IMR-90 (cell line): ENCODE data around the gene DNTT. TPM values are rescaled to one million over a fixed set of nuclear protein-coding genes. Genes with fewer than 3 reads are reported as not detected.
A peak's percentile ranks its signal among the peaks of the same experiment; 100 is the strongest.

Source experiments
- ATAC-seq: fragments of 200-7000 bp; cut with Tn5 transposase; 2 replicates; pipeline ENCODE4 v1.9.1; 2020; ENCODE audit warnings: low read depth, mild to moderate bottlenecking, moderate library complexity
- BruUV-seq: library from RNA; stranded (reverse); fragments of 400-500 nt; replicated peaks from 2 replicates; lab custom pipeline; 2021; lab: Mats Ljungman, UMichigan
- CTCF ChIA-PET: fragments of 300-600 bp; formaldehyde crosslinking; extraction: SDS; loops from one replicate; lab custom pipeline; 2021; ENCODE audit warnings: antibody characterized with exemption; lab: Yijun Ruan, JAX
- POLR2A ChIA-PET: fragments of 300-600 bp; sonication (Branson Sonifier 250); formaldehyde crosslinking; loops from one replicate; lab custom pipeline; 2022; ENCODE audit warnings: antibody characterized with exemption; ENCODE audit not compliant: unreplicated experiment; lab: Charles Lee
- DNase-seq: peaks from one replicate; pipeline ENCODE4 v3.0.0; 2013
- H2AFZ ChIP-seq: replicated peaks from 2 replicates; pipeline ENCODE3; 2013; ENCODE audit warnings: low read length, mild to moderate bottlenecking; ENCODE audit not compliant: poor library complexity
- H2AK5ac ChIP-seq: 2 replicates; pipeline ENCODE4 v1.6.1; 2013; ENCODE audit warnings: low read depth, low read length, inconsistent platforms
- H2AK9ac ChIP-seq: replicated peaks from 2 replicates; pipeline ENCODE3; 2013; ENCODE audit warnings: mild to moderate bottlenecking, low read depth, low read length, moderate library complexity; ENCODE audit not compliant: poor library complexity
- H2BK120ac ChIP-seq: 2 replicates; pipeline ENCODE4 v1.6.1; 2013; ENCODE audit warnings: low read depth, low read length, inconsistent platforms
- H2BK15ac ChIP-seq: 3 replicates; pipeline ENCODE4 v1.6.1; 2013; ENCODE audit warnings: low read depth, low read length, inconsistent platforms
- H2BK20ac ChIP-seq: 2 replicates; pipeline ENCODE4 v1.6.1; 2013; ENCODE audit warnings: low read depth, mild to moderate bottlenecking, inconsistent platforms, low read length, moderate library complexity
- H2BK5ac ChIP-seq: 2 replicates; pipeline ENCODE4 v1.6.1; 2013; ENCODE audit warnings: mild to moderate bottlenecking, low read depth, low read length, inconsistent platforms; ENCODE audit not compliant: poor library complexity, severe bottlenecking
- H3K14ac ChIP-seq: replicated peaks from 2 replicates; pipeline ENCODE4 v1.6.1; 2013; ENCODE audit warnings: low read depth, low read length, inconsistent platforms
- H3K18ac ChIP-seq: 2 replicates; pipeline ENCODE4 v1.6.1; 2013; ENCODE audit warnings: low read depth, low read length, control low read depth
- H3K23ac ChIP-seq: 2 replicates; pipeline ENCODE4 v1.6.1; 2013; ENCODE audit warnings: low read depth, low read length, inconsistent platforms
- H3K27ac ChIP-seq: 2 replicates; pipeline ENCODE4 v1.5.1; 2013; ENCODE audit warnings: mild to moderate bottlenecking, control low read depth, low read length; ENCODE audit not compliant: insufficient read depth
- H3K27me3 ChIP-seq: 2 replicates; pipeline ENCODE4 v1.6.1; 2013; ENCODE audit warnings: low read length; ENCODE audit not compliant: control insufficient read depth, insufficient read depth
- H3K36me3 ChIP-seq: 2 replicates; pipeline ENCODE4 v1.6.1; 2013; ENCODE audit warnings: low read length, mixed read lengths; ENCODE audit not compliant: control insufficient read depth, insufficient read depth
- H3K4ac ChIP-seq: 2 replicates; pipeline ENCODE4 v1.6.1; 2013; ENCODE audit warnings: low read depth, low read length, inconsistent platforms
- H3K4me1 ChIP-seq: 2 replicates; pipeline ENCODE4 v1.6.1; 2013; ENCODE audit warnings: low read length, mixed read lengths; ENCODE audit not compliant: control insufficient read depth, insufficient read depth
- H3K4me2 ChIP-seq: 2 replicates; pipeline ENCODE4 v1.6.1; 2013; ENCODE audit warnings: low read depth, mild to moderate bottlenecking, control low read depth, low read length, moderate library complexity
- H3K4me3 ChIP-seq: 2 replicates; pipeline ENCODE4 v1.5.1; 2013; ENCODE audit warnings: low read depth, mild to moderate bottlenecking, control low read depth, low read length, moderate library complexity; ENCODE audit not compliant: insufficient read depth
- H3K56ac ChIP-seq: 2 replicates; pipeline ENCODE4 v1.6.1; 2013; ENCODE audit warnings: low read length, inconsistent platforms; ENCODE audit not compliant: insufficient read depth; ENCODE audit errors: extremely low read depth
- H3K79me1 ChIP-seq, 2 experiments: 2 replicates each; pipeline ENCODE4 v1.6.1; 2013; ENCODE audit warnings: low read length in 2 of 2, inconsistent platforms in 1 of 2, low read depth in 1 of 2
- H3K9ac ChIP-seq: 2 replicates; pipeline ENCODE4 v1.6.1; 2013; ENCODE audit warnings: low read depth, low read length, control low read depth
- H3K9me1 ChIP-seq: 2 replicates; pipeline ENCODE4 v1.6.1; 2013; ENCODE audit warnings: low read length, inconsistent platforms; ENCODE audit not compliant: insufficient read depth
- H3K9me3 ChIP-seq: 2 replicates; pipeline ENCODE4 v1.6.1; 2013; ENCODE audit warnings: low read length; ENCODE audit not compliant: control insufficient read depth, insufficient read depth
- H4K20me1 ChIP-seq: 2 replicates; pipeline ENCODE4 v1.6.1; 2013; ENCODE audit warnings: low read length, inconsistent platforms; ENCODE audit not compliant: insufficient read depth
- H4K5ac ChIP-seq: 2 replicates; pipeline ENCODE4 v1.6.1; 2013; ENCODE audit warnings: mild to moderate bottlenecking, low read depth, low read length, control low read depth
- H4K8ac ChIP-seq, 2 experiments: 2 replicates each; pipeline ENCODE4 v1.6.1; 2013; ENCODE audit warnings: low read depth in 2 of 2, low read length in 2 of 2, control low read depth in 1 of 2, inconsistent platforms in 1 of 2
- H4K91ac ChIP-seq: 2 replicates; pipeline ENCODE4 v1.6.1; 2013; ENCODE audit warnings: low read depth, low read length, inconsistent platforms; ENCODE audit not compliant: insufficient read depth
- CEBPB ChIP-seq: IDR thresholded peaks from 2 replicates; pipeline ENCODE4 v1.6.1; 2012; ENCODE audit warnings: low read depth, low read length, improper control_type of control experiment
- POLR2A ChIP-seq: IDR thresholded peaks from 2 replicates; pipeline ENCODE4 v1.6.1; 2012; ENCODE audit warnings: mild to moderate bottlenecking, low read depth, low read length
- USF2 ChIP-seq: fragments of 150-350 bp; IDR thresholded peaks from 2 replicates; pipeline ENCODE4 v1.6.1; 2017; ENCODE audit warnings: mild to moderate bottlenecking, antibody characterized with exemption, low read length, low read depth
- WGBS, 2 experiments: methylation state at CpG; one replicate each; pipeline versions ENCODE4 v1.1.5 to v1.1.7; 2013; ENCODE audit warnings: missing lambda C conversion rate in 2 of 2; ENCODE audit not compliant: insufficient read length in 1 of 2; ENCODE audit errors: extremely low coverage in 2 of 2; 5-methylcytosine and 5-hydroxymethylcytosine counted together
- dilution Hi-C: fragments of 300-500 bp; cut with HindIII; formaldehyde crosslinking; loops from one replicate; pipeline ENCODE4 v1.14.3; 2018; ENCODE audit warnings: low sequenced_read_pairs; ENCODE audit not compliant: unreplicated experiment
- in situ Hi-C: fragments of 300-500 bp; cut with MboI; formaldehyde crosslinking; loops from 3 replicates; pipeline ENCODE4 v1.14.3; 2019; ENCODE audit warnings: low sequenced_read_pairs, inconsistent platforms, mixed read lengths
- intact Hi-C: fragments of 100-400 bp; cut with micrococcal nuclease; formaldehyde crosslinking; loops from 2 replicates; pipeline ENCODE4 v1.10.0; 2022
- polyA plus RNA-seq, 3 experiments: library from polyadenylated mRNA; depleted of rRNA; stranded (reverse); fragments of >200 nt; gene quantifications; 2 replicates each; pipeline ENCODE4 v1.2.3, GENCODE V29; 2012; ENCODE audit warnings: low replicate concordance in 1 of 3
- total RNA-seq: library from RNA; depleted of rRNA; stranded (reverse); fragments of >200 nt; gene quantifications from 2 replicates; pipeline ENCODE4 v1.2.3, GENCODE V29; 2012

DNTT gene
- total and polyA plus RNA-seq, 2 of the 4 experiments (the other 2 are of a cell fraction), result not detected

GRCh38 chr10:96261132-96261531 is 43.1 kb upstream of the DNTT start:
- Histone ChIP-seq H3K14ac (no peak overlapping the region), H3K27ac (no peak overlapping the region), H3K9ac (no peak overlapping the region), H2BK15ac (no peak overlapping the region), H3K56ac (no peak overlapping the region), H4K5ac (no peak overlapping the region), H3K18ac (no peak overlapping the region), H2AK9ac (no peak overlapping the region), H2BK5ac (no peak overlapping the region), H4K8ac (no peak overlapping the region), H2BK20ac (no peak overlapping the region), H2AFZ (no peak overlapping the region), H3K23ac (no peak overlapping the region), H3K4me3 (no peak overlapping the region), H3K9me3 (no peaks in the 10 kb centered on the region), H3K4me2 (no peak overlapping the region), H3K79me1 (no peaks in the 10 kb centered on the region), H4K20me1 (no peaks in the 10 kb centered on the region), H4K91ac (no peak overlapping the region), H3K4ac (no peak overlapping the region), H3K27me3 (no peaks in the 10 kb centered on the region), H3K9me1 (no peaks in the 10 kb centered on the region), H3K4me1 (no peaks in the 10 kb centered on the region), H3K36me3 (no peaks in the 10 kb centered on the region), H2AK5ac (no peak overlapping the region), H2BK120ac (no peak overlapping the region)
- POLR2A ChIA-PET, result interaction anchor here (0.6 kb wide), 1 partner anchor 10 kb away, joined by 5 read pairs; the partner anchor contains the start of gene BLNK
- ATAC-seq (no peak), DNase-seq (no peak)
- intact Hi-C loops (no loop called here), in situ Hi-C loops (no loop called here), dilution Hi-C loops (no loop called here)
- TF ChIP-seq USF2 (no peak), POLR2A (no peak), CEBPB (peak; percentile 77)
- CTCF ChIA-PET, result interaction anchor here (0.6 to 0.9 kb wide), 2 partner anchors 10 to 15 kb away, joined by 3 to 4 read pairs; partner anchors contain the start of gene BLNK
- no CpG with 5 or more reads among the region's 2 CpGs for WGBS, 2 experiments
- BruUV-seq, result no TSS peak
